ENCODE data around the gene CCDC191.

The CCDC191 gene

DNA sequence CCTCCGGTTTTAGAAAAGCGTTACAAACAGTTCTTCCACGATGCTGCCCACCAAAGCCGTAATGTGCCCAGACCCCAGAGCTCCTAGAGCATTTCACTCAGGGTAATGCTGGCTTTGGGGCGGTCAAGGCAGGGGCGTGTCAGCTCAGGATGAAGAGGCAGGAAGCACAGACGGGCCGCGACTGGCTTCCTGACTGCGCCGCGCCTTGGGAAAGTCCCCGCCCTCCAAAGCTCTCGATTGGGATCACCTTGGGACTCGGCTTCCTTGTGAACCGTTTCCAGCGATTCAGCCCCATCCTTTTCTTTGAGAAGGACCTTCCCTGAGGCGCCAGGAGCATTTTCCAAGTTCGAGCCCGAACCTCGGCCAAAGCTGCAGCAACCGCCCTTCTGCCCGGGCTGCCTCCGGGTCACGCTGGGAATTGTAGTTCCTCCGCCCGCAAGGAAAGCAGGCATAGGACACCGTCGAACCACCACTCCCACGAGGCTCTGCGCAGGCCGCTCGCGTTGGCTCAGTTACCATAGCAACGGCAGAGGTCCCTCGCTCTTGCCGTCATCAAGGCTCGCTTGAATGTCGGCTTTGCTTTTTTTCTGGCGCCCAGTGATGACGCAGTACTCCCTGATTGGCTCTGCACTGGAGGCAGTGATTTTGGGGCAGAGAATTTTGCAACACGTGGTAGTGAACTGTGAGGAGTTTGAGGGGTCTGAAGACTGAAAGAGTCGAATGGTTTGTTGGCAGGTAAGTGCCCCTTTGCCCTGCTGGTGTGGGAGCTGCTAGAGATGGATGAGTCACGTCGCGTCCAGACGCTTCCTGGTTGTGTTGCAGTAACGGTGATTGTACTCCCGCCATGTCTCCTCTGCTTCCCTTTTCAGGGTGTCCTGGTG lies at the start of gene CCDC191, which contains the start of gene QTRT2:
Gene CCDC191, minus strand, starts transcription at position 397 of the 881 bp plus-strand sequence. Its CDS starts 60 bp downstream, at position 337.
Gene QTRT2, plus strand, starts transcription at position 608 of the 881 bp plus-strand sequence. CDS start 8,521 bp downstream, outside the sequence.
- peak; percentile 92 to 99 for DNase-seq

DNA sequence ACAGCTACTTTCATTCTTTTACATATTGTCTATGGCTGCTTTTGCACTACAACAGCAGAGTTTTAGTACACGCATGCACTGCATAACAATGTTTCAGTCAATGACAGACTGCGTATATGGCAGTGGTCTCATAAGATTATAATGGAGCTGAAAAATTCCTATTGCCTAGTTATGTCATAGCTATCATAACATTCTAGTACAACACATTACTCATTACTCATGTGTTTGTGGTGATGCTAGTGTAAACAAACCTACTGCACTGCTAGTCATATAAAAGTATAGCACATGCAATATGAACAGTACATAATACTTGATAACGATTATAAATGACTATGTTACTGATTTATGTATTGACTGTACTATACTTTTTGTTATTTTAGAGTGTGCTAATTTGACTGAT lies 48.1 kb upstream of the CCDC191 start:
- DNase-seq, result no peak

GRCh38 chr3:114103858-114104257 lies 47.5 kb upstream of the CCDC191 start:
- no peak for DNase-seq

DNA sequence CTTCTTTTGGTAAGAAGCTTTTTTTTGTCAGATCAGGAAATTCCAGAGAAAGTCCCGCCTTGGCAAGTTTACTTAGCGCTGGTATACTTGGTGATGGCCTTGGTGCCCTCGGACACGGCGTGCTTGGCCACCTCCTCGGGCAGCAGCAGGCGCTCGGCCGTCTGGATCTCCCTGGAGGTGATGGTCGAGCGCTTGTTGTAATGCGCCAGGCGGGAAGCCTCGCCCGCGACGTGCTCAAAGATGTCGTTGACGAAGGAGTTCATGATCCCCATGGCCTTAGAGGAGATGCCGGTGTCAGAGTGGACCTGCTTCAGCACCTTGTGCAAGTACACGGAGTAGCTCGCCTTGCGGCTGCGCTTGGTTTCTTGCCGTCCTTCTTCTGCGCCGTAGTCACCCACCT lies 46.9 kb upstream of the CCDC191 start:
- no peak for DNase-seq

DNA sequence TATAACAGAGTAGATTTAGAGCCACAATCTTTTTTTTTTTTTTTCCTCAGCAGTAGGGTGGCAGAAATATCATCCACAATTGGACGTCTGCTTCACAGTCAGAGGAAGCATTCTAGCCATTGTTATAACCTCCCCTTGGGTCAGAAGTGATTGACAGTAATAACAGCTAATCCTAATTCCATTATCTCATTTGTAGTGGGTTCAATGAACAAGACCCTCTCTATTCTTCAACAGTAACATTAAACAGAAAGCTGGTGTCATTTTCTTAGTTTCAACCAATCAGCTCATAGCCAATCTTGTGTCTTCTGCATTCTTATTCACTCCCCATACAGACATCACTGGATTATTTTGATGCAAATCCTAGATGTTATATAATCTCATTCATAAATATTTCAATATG lies 44.8 kb upstream of the CCDC191 start:
- no peak for DNase-seq

- DNase-seq, result no peak
Observed at GRCh38 chr3:114095796-114096195, 39.5 kb upstream of the CCDC191 start.

DNA sequence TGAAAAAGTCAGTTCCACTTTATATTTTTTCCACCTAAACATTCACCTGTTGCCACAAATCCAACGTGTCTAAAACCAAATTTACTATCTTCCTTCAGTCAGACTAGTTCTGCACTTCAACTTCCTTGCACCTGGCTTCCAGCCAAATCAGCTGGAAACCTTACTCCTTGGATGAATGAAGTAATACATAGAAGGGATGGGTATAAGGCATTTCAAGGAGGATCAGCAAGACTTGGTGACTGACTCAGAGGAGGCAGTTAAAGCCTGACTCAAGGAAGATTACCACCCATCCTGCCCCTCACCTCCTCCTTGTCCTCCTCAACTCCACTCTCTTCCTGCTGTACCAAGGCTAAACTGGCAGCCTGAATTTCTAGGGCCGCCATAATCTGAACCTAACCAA lies 37.3 kb upstream of the CCDC191 start:
- DNase-seq, result no peak

DNA sequence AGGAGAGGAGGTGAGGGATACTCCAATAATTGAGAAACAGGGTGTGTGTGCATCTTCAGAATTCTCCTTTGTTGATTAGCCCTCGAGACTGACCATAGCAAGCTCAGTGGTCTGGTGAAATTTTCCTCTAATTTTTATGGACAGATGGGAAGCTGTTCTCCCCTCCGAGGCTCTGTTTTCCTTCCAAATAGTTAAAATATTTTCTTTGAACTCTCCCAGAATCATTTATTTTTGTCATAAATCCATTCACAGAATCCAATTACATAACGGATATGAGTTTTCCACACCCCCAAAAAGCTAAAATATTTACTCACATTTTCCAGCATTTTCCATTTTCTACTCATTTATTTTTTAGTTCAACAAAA lies 36.7 kb upstream of the CCDC191 start:
- DNase-seq, result no peak

DNA sequence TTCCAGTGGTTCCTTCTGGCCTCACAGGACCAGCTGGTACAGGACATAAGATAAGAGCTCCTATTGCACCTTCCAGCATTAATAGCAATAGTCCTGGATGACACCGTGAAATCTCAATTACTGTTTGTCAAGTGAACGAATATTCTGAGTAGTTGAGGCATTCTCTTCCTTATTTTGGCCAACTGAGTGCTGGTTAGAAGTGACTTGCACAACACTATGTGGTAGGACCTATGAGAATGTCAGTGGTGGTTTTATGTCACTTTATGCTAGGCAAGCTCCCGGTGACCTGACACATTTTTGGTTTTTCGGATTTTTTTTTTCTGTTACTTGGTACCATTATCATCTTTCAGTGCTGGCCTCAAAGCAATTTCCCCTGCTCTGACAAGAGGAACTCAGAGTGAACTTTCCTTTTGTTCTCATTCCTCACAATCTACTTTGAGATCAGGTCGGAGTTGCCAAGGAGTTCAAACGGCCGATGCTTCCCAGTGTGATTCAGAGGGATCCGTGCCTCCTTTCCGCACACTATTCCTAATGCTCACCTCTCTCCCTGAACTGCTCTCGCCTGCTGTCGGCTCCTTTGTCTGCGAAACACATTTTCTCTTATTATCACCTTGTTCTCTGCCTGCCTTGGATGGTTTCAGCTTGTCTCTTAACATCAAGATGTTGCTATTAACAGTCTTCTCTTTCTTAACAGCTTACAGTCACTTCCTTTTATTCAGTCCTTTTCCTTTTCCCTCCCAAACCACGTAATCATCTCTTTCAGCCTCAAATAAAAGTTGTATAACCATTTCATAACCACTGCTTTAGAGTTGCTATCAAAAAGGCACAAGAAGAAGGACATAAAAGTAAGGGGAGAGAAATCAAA lies 36.1 kb upstream of the CCDC191 start:
- no peak for DNase-seq

GRCh38 chr3:114089675-114090074 lies 33.3 kb upstream of the CCDC191 start:
- DNase-seq, result no peak

DNA sequence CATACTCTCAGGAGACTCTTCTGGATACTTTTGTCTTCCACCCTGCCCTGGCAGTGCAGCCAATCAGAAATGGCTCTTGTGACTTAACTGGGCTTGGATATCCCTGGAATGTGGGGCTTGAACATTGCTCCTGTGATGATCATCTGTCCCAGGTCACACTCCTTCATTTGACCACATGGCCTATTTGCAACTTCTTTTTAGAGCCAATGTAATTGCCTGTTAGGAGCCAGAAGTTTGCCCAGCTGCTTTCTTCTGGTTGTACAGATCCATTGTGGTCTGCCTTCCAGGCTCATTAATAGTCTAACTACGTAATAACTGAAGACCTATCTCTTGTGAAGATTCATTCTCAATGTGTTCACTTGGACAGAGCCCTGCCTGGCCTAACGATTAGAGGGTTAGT lies 30.0 kb upstream of the CCDC191 start:
- no peak for DNase-seq

DNA sequence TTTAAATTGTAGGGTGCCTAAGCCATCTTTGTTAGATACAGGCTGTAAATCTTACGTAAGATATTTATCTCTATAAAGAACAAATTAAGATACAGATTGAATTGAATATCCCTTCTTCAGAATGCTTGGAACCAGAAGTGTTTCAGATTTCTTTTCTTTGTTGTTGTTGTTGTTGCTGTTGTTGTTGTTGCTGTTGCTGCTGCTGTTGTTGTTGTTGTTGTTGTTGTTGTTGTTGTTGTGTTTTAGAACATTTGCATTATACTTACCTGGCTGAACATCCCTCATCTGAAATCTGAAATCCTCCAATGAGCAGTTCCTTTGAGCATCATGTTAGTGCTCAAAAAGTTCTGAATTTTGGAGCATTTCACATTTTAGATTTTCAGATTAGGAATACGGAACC lies 26.8 kb upstream of the CCDC191 start:
- no peak for DNase-seq

DNA sequence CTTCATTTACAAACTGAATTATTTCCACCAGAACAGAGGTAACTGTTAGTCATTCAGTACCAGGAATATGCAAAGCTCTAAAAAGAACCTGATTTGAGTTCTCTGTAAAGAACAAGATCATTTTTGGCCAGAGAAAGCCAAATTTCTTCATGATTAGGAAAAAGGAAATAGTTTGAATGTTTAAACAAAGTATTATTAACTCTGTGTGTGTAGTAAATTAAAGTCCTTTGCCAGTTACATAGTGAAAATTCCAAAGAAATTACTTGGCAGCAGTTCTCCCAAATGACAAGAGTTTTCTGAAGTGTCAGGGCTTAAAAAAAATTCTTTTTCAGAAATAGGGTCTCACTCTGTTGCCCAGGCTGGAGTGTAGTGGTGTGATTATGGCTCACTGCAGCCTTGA lies 24.7 kb upstream of the CCDC191 start:
- DNase-seq, result no peak

- DNase-seq, result no peak
Observed at GRCh38 chr3:114080201-114080600, 23.9 kb upstream of the CCDC191 start.

DNA sequence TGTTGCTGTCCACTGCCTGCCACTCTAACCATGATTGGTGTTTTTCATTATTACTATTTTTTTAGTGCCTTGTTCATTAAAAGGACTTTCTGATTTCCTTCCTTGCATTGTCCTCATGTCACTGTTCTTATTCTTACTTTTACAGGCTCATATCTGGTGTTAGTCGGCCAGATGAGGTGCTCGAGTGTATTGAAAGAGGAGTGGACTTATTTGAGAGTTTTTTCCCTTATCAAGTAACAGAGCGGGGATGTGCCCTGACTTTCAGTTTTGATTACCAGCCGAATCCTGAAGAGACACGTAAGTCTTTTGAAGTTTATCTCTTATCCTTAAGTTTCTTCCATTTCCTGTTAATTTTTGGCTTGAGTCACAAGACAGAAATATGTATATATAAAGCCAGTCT lies 23.4 kb upstream of the CCDC191 start:
- no peak for DNase-seq

DNA sequence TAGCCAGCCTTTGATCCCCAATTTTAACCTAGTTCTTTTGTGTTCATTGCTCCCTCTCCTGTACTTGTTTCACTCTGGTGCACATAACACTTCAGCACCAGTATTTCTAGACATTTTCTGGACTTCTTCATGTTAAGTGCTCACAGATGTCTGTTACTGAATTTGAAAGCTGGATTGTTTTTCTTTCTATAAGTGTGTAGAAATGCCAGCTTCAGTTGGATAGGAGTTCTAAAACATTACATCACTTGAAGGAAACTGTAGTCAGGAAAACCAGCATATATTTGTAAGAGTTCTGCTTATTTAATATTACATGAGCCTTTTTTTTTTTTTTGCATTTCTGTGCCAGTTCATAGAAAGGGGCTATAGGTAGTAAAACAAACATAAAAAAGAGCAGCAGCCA lies 21.8 kb upstream of the CCDC191 start:
- DNase-seq, result no peak

- DNase-seq, result no peak
Observed at GRCh38 chr3:114076711-114077110, 20.4 kb upstream of the CCDC191 start.

DNA sequence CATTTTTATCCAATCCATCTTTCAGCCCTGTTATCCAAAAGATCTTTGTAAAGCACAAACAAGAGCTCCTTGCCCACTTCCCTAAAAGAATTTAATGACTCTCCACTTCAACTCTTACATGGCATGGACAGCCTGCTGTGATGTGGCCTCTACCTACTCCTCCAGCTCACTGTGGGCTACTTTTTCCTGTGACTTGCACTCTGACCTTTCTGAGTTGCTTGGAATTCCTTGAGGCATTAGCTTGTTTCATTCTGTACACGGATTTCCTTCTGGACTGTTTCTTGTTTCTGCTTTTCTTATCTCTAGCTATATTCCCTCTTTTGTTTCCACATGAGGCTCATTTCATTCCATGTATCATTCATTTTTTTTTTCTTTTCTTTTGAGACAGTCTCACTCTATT lies 15.5 kb upstream of the CCDC191 start:
- no peak for DNase-seq

GRCh38 chr3:114068336-114068735 lies 12.0 kb upstream of the CCDC191 start:
- DNase-seq, result no peak

GRCh38 chr3:114067804-114068203 lies 11.5 kb upstream of the CCDC191 start:
- no peak for DNase-seq

GRCh38 chr3:114060906-114061655 lies 4.8 kb upstream of the CCDC191 start:
- no peak for DNase-seq

GRCh38 chr3:114058646-114059045 lies 2.3 kb upstream of the CCDC191 start:
- no peak for DNase-seq

- peak in 1 of 2 experiments; percentile 2 for DNase-seq
Observed at GRCh38 chr3:114057011-114057347, 653 bp upstream of the CCDC191 start.
